ENCODE data around the gene PTTG1IP.

Gene PTTG1IP

GRCh38 chr21:44858791-44859190 is 14.7 kb downstream of the PTTG1IP start:
- Histone ChIP-seq H3K9ac (ENCODE audit: low read length) (no peak overlapping the region), H3K36me3 (ENCODE audit: control insufficient read depth, low read depth, low read length) (peaks cover 54% of the 10 kb centered on the region), H3K27ac (ENCODE audit: low read length) (no peak overlapping the region), H3K9me3 (ENCODE audit: control insufficient read depth, low read depth, low read length) (no peaks in the 10 kb centered on the region), H3K4me3 (ENCODE audit: low read length) (no peak overlapping the region), H3K27me3 (ENCODE audit: control insufficient read depth, insufficient read depth, low read length) (no peaks in the 10 kb centered on the region), H3K4me1 (ENCODE audit: control insufficient read depth, low read depth, low read length) (no peaks in the 10 kb centered on the region)

- Histone ChIP-seq H3K4me3 (ENCODE audit: low read length) (no peak overlapping the region), H3K36me3 (ENCODE audit: control insufficient read depth, low read depth, low read length) (peaks cover 49% of the 10 kb centered on the region), H3K9me3 (ENCODE audit: control insufficient read depth, low read depth, low read length) (no peaks in the 10 kb centered on the region), H3K4me1 (ENCODE audit: control insufficient read depth, low read depth, low read length) (no peaks in the 10 kb centered on the region), H3K27ac (ENCODE audit: low read length) (no peak overlapping the region), H3K27me3 (ENCODE audit: control insufficient read depth, insufficient read depth, low read length) (no peaks in the 10 kb centered on the region), H3K9ac (ENCODE audit: low read length) (no peak overlapping the region)
Observed at GRCh38 chr21:44858291-44858690, 15.2 kb downstream of the PTTG1IP start.

- Histone ChIP-seq H3K27me3 (ENCODE audit: control insufficient read depth, insufficient read depth, low read length) (no peaks in the 10 kb centered on the region), H3K4me1 (ENCODE audit: control insufficient read depth, low read depth, low read length) (no peaks in the 10 kb centered on the region), H3K9ac (ENCODE audit: low read length) (no peak overlapping the region), H3K9me3 (ENCODE audit: control insufficient read depth, low read depth, low read length) (no peaks in the 10 kb centered on the region), H3K36me3 (ENCODE audit: control insufficient read depth, low read depth, low read length) (peaks cover 52% of the 10 kb centered on the region), H3K4me3 (ENCODE audit: low read length) (no peak overlapping the region), H3K27ac (ENCODE audit: low read length) (no peak overlapping the region)
Observed at GRCh38 chr21:44857127-44857892, 16.2 kb downstream of the PTTG1IP start.

- no peak overlapping the region for H3K9ac ChIP-seq (ENCODE audit: low read length)
- H3K27ac ChIP-seq (ENCODE audit: low read length): no peak overlapping the region
- peaks cover 60% of the 10 kb centered on the region for H3K36me3 ChIP-seq (ENCODE audit: control insufficient read depth, low read depth, low read length)
- no peaks in the 10 kb centered on the region for H3K9me3 ChIP-seq (ENCODE audit: control insufficient read depth, low read depth, low read length)
- no peak overlapping the region for H3K4me3 ChIP-seq (ENCODE audit: low read length)
- H3K27me3 ChIP-seq (ENCODE audit: control insufficient read depth, insufficient read depth, low read length): no peaks in the 10 kb centered on the region
- no peaks in the 10 kb centered on the region for H3K4me1 ChIP-seq (ENCODE audit: control insufficient read depth, low read depth, low read length)
Observed at GRCh38 chr21:44856131-44856530, 17.4 kb downstream of the PTTG1IP start.

- Histone ChIP-seq H3K27ac (ENCODE audit: low read length) (no peak overlapping the region), H3K4me3 (ENCODE audit: low read length) (no peak overlapping the region), H3K36me3 (ENCODE audit: control insufficient read depth, low read depth, low read length) (peaks cover 66% of the 10 kb centered on the region), H3K27me3 (ENCODE audit: control insufficient read depth, insufficient read depth, low read length) (no peaks in the 10 kb centered on the region), H3K9me3 (ENCODE audit: control insufficient read depth, low read depth, low read length) (no peaks in the 10 kb centered on the region), H3K4me1 (ENCODE audit: control insufficient read depth, low read depth, low read length) (no peaks in the 10 kb centered on the region), H3K9ac (ENCODE audit: low read length) (no peak overlapping the region)
Observed at GRCh38 chr21:44855572-44855971, 17.9 kb downstream of the PTTG1IP start.

- no peaks in the 10 kb centered on the region for H3K9me3 ChIP-seq (ENCODE audit: control insufficient read depth, low read depth, low read length)
- peaks cover 73% of the 10 kb centered on the region for H3K36me3 ChIP-seq (ENCODE audit: control insufficient read depth, low read depth, low read length)
- no peak overlapping the region for H3K9ac ChIP-seq (ENCODE audit: low read length)
- no peak overlapping the region for H3K4me3 ChIP-seq (ENCODE audit: low read length)
- H3K4me1 ChIP-seq (ENCODE audit: control insufficient read depth, low read depth, low read length): no peaks in the 10 kb centered on the region
- H3K27ac ChIP-seq (ENCODE audit: low read length): no peak overlapping the region
- H3K27me3 ChIP-seq (ENCODE audit: control insufficient read depth, insufficient read depth, low read length): no peaks in the 10 kb centered on the region
Observed at GRCh38 chr21:44854664-44855446, 18.6 kb downstream of the PTTG1IP start.

- Histone ChIP-seq H3K4me3 (ENCODE audit: low read length) (no peak overlapping the region), H3K9me3 (ENCODE audit: control insufficient read depth, low read depth, low read length) (no peaks in the 10 kb centered on the region), H3K9ac (ENCODE audit: low read length) (no peak overlapping the region), H3K36me3 (ENCODE audit: control insufficient read depth, low read depth, low read length) (peaks cover 75% of the 10 kb centered on the region), H3K27ac (ENCODE audit: low read length) (no peak overlapping the region), H3K4me1 (ENCODE audit: control insufficient read depth, low read depth, low read length) (no peaks in the 10 kb centered on the region), H3K27me3 (ENCODE audit: control insufficient read depth, insufficient read depth, low read length) (no peaks in the 10 kb centered on the region)
Observed at GRCh38 chr21:44854391-44854663, 19.2 kb downstream of the PTTG1IP start.

GRCh38 chr21:44853601-44854390 is 19.7 kb downstream of the PTTG1IP start:
- H3K4me1 ChIP-seq (ENCODE audit: control insufficient read depth, low read depth, low read length): no peaks in the 10 kb centered on the region
- no peak overlapping the region for H3K27ac ChIP-seq (ENCODE audit: low read length)
- no peaks in the 10 kb centered on the region for H3K27me3 ChIP-seq (ENCODE audit: control insufficient read depth, insufficient read depth, low read length)
- H3K9ac ChIP-seq (ENCODE audit: low read length): no peak overlapping the region
- H3K9me3 ChIP-seq (ENCODE audit: control insufficient read depth, low read depth, low read length): no peaks in the 10 kb centered on the region
- peaks cover 71% of the 10 kb centered on the region for H3K36me3 ChIP-seq (ENCODE audit: control insufficient read depth, low read depth, low read length)
- H3K4me3 ChIP-seq (ENCODE audit: low read length): no peak overlapping the region

- H3K36me3 ChIP-seq (ENCODE audit: control insufficient read depth, low read depth, low read length): peaks cover 52% of the 10 kb centered on the region
- H3K4me3 ChIP-seq (ENCODE audit: low read length): no peak overlapping the region
- no peak overlapping the region for H3K9ac ChIP-seq (ENCODE audit: low read length)
- H3K27ac ChIP-seq (ENCODE audit: low read length): no peak overlapping the region
- H3K27me3 ChIP-seq (ENCODE audit: control insufficient read depth, insufficient read depth, low read length): no peaks in the 10 kb centered on the region
- H3K9me3 ChIP-seq (ENCODE audit: control insufficient read depth, low read depth, low read length): no peaks in the 10 kb centered on the region
- peaks cover 2% of the 10 kb centered on the region for H3K4me1 ChIP-seq (ENCODE audit: control insufficient read depth, low read depth, low read length)
Observed at GRCh38 chr21:44850905-44851657, 22.4 kb downstream of the PTTG1IP start.

- Histone ChIP-seq H3K9me3 (ENCODE audit: control insufficient read depth, low read depth, low read length) (no peaks in the 10 kb centered on the region), H3K36me3 (ENCODE audit: control insufficient read depth, low read depth, low read length) (peaks cover 44% of the 10 kb centered on the region), H3K27me3 (ENCODE audit: control insufficient read depth, insufficient read depth, low read length) (no peaks in the 10 kb centered on the region), H3K4me1 (ENCODE audit: control insufficient read depth, low read depth, low read length) (peaks cover 3% of the 10 kb centered on the region), H3K4me3 (ENCODE audit: low read length) (no peak overlapping the region), H3K9ac (ENCODE audit: low read length) (no peak overlapping the region), H3K27ac (ENCODE audit: low read length) (no peak overlapping the region)
Observed at GRCh38 chr21:44850208-44850800, 23.2 kb downstream of the PTTG1IP start.

Measured in iPS-18a (cell line).